HG03460 (cell line): ENCODE data around the gene CDH4.

Experiments used
- ATAC-seq: cut with Tn5 transposase; IDR thresholded peaks from one replicate; pipeline ENCODE4 v1.9.1; 2021; ENCODE audit not compliant: unreplicated experiment

Gene CDH4

DNA sequence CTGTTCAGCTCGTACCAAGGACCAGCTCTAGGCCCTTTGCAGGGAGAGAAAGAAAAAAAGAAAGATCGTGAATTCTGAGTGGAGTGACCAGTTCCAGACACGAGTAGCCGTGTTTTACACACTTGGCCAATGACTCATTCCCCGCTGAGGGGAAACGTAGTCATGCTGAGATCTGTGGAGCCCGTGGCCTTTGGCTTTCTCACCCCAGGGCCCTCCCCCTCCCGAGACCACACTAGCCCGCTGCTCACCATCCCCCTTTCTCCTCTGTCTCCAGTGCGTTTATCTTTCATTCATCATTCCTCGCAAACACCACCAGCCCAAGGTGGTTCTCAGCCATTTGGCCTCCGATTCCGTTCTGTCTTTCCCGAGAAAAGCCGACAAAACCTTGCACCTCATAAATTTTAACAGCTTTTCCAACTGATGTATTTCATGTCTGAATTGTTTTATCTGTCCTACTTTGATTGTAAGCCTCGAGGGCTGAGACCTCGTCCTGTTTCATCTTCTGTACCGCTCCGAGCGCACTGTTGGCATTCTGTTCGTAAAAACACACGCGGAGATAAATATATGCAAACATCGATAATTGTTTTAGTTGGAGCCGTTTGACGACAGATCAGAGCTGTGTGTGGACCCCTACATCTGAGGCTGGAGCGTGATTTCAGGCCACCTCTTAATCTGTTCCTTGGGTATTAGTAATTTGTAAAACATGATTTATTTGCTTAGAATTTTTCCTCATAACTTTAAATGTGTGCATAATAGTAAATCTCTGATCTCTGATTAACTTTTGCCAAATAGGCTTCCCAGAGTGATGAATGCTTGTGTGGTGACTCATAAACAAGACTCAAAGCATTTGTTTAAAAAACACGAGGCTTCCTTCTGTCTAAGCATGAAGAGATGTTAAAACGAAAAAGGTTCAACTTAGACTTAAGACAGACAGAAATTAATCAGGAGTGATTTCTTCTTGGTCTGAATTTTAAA is 336.6 kb downstream of the CDH4 start:
- no peak for ATAC-seq

DNA sequence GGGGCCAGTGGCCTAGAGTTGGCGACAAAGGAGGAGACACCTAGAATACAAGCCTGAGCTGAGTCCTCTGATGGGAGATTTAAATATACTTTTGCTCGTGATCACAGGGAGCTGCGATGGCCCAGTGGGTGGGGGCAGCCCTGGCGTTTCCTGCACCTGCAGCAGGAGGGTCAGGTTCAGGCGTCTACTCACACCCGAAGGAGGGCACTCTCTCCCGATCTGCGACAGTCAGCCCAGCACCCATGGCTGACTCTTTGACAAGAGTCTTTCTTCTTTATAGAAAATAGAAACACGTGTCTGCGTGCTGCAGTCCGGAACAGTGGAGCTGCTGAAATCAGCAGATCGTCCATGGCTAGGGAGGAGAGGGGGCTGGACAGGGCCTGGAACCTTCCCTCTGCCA is 338.2 kb downstream of the CDH4 start:
- no peak for ATAC-seq

DNA sequence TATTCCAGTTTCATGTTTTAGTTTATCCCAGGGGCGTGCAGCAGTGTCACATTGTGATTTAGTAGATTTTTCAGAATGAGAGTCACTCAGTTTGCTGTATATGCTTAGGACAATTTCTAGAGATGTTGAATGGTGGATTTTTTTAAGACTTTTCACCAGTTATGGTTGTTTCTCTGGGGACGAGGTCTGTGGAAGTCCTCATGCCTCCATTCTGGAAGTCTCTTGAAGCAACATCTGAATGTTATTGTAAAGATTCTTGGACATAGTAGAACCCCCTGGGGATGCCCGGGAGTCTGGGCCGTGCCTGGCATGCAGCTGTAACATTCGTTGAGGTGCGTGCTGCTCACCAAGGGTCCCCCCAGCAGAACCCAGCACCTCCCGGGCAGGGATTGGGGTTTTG is 341.5 kb downstream of the CDH4 start:
- no peak for ATAC-seq

DNA sequence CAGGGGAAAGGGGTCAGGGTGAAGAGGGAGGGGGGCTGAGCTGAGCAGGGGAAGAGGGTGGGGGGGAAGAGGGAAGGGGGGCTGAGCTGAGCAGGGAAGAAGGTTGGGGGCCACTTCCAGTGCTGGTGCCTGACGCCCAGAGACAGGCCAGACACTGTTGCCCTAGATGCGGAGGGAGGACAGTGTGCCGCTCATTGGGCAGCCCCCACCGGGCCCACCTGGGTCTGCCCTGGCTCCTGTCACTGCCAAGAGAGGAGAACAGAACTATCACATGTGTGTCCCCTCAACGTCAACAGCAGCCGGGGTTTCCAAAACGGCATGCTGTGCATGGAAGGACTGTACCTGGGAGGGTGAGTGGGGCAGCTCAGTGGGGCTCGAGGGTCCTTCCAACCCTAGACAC is 342.1 kb downstream of the CDH4 start:
- no peak for ATAC-seq

DNA sequence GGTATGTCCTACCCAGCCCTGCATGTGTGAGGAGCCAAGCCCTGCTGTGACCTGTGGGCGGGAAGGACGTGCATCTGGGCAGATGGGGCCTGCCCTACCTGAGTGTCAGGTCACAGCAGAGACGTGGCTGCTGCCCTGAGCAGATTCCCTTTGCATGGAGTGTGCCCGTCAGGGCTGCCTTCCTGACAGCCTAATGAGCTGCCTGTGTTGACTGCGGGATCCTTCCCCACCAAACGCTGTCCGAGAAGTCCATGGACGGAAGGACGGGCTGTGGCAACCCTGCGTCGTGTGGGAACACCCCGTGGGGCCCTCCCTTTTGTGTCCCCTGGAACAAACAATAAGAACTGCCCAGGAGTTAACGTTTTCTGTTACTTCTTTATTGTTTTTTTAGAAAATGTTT is 343.2 kb downstream of the CDH4 start:
- no peak for ATAC-seq

DNA sequence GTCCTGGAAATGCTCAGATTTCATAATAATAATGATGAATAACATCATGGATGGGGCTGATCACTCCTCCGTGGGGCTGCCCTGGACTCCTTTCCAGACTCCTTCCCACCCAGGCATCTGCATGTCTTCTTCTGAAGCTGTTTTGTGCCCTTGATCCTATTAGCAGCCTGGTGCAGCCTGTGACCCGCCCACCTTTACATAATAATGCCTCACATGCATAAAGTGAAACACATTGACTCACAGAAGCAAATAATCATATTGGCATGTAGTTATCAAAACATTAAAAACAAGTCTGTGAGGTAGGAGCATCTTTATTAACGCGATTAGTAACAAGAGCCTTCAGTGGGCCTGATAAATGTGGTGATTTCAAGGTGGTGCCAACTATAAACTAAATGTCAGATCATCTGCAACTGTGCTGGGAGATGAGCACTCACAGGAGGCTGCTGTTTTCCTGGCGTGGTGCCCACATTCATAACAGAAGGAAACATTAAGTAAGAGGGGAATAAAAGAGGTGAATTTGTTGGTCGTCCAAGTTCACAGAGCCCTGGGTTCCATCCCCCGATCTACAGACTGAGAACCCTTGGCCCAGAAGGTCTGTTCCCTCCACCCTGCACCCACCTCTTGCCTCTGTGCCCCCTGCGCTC is 344.7 kb downstream of the CDH4 start:
- ATAC-seq, result no peak

DNA sequence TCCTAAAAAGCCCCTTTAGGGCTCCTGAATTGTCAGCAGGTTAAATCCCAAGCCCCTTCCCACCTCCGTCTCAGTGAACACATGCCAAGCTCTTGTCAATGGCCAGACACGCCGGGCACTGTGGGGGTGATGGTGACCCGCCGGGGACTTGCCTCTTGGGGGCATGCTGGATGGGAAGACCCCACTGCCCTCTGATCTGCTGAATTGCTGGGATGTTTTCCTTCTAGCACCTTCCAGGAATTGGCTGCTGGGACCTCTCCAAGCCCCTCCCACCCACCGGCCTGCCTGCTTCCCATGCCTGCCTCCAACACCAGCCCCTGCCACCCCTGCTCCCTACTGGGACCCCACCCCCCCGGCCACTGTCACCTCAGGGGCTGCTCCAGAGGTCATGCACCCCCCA is 345.9 kb downstream of the CDH4 start:
- ATAC-seq, result no peak

DNA sequence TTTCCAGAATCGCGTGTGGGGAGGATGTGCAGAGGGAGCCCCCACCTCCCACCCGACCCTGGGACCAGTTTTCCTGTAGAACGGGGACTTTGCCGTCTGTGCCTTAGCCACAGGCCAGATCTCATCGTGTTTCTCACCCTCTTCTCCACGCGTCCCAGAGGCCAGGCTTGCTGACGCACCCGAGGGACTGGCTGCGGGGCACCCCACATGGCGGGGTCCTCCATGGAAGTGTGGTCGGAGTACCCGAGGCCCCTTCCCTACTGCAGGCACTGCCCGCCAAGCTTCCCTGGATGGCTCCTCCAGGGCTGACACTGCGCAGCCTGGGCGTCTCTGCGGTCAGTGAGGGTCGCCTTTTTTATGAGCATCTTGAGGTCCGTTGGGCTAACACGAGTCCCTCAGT is 346.5 kb downstream of the CDH4 start:
- ATAC-seq, result no peak

DNA sequence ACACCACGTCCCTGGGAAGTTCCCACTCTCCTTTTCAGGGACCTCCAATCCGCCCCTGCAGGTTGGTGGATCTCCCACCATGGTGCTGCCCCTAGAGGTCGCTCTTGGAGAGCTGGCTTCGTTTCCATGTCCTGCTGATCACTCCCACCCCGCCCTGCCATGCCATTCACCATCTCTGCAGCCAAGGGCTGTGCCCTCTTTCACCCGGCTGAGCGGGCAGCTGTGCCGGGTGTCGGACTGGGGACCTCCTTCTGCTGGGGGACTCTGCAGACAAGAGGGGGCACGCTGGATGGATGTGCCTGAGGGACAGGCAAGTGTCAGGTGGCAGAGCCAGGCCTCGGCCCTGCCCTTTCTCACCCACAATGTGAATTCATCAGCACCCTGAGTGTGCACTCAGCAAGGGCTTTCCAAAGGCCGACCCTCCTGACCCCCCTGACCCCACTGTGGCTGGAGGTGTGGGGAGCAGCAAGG is 347.0 kb downstream of the CDH4 start:
- ATAC-seq, result no peak

DNA sequence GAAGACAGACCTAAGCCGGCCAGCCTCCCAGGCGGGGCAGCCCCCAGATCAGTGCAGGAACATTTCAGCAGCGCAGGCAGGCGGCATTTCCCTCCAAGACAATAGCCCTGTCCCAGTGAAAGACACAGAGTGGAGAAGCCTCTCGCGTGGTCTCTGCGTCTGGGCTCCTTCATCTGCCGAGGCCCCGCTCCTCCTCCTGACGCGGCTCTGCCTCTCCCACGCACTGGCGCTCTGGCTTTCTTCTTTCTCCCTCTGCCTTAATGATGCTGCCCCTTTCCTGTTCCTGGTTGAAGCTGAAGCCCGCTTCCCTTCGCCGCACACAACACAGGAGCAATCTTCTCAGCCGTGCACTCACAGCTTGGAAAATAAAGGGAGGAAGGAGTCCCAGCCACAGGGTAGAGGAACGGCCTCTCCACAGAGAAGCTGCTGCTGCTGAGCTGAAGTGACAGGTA is 347.5 kb downstream of the CDH4 start:
- ATAC-seq, result no peak

DNA sequence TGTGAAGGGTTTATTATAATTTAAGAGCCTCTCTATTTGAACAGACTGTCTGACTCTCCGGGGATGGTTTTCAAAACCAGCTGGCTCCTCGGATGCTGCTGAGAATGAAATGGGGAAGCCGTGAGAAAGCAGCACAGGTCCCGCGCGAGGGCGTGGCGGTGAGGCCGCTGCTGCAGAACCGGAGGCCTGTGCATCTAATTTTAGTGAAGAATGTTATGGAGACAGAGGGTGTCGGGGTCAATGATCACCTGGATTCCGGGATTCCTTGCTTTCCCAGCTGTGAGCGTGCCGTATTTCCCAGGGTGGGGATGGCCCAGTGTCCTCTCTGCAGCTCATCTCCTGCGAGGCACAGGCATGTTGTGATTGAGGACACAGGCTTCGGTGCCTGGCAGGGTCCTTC is 348.0 kb downstream of the CDH4 start:
- no peak for ATAC-seq

DNA sequence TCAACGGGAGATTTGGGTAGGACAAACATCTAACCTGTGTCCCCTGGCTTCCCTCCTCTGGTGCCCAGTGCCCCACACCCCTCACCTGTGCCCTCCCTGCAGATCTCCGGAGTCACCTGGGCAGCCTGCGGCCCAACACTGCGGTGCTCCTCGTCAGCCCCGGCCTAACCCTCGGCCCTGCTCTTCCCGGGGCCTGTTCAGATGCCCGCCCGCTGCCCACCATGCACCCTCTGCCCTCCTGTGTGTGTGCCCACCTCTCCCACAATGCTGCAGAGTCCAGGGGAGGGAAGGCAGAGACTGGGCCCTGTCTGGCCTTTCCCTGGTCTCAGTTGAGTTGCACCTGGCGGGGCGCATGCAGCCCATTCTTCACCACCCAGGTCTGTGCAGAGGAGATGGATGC is 349.3 kb downstream of the CDH4 start:
- ATAC-seq, result no peak

DNA sequence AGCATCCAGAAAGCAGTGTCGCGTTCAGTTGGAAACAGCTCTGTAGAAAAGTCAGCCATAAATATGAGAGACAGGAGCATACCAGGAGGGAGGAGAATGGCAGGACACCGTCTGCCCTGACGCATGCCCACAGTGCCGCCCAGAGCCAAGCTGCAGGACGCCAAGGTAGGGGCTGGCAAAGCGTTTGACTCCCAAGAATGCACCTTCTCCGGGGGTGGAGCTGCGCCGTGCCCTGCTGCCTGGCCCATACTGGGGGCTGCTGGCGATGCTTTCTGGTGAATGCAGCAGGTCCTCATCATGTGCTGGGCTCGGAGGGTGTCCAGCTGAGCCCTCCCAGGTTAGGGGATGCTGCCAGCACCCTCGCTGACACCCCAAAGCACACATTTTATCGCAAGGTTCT is 349.8 kb downstream of the CDH4 start:
- ATAC-seq, result no peak

DNA sequence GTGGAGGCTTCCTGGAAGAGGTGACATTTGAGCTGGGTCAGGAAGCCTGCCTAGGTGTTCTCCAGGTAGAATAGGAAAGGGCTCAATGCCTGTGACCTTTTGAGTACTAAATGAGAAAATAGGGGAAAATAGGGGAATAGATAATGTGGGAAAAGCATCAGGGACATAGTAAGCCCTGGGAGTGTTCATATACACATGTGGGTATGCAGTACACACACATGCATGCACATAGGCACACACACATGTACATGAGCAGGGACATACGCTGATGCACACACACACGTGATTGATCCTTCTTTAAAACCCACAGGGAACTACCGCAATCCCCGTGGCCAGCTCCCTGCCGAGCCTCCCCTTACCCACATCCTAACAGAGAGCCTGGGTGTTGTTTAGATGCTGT is 351.7 kb downstream of the CDH4 start:
- ATAC-seq, result no peak

DNA sequence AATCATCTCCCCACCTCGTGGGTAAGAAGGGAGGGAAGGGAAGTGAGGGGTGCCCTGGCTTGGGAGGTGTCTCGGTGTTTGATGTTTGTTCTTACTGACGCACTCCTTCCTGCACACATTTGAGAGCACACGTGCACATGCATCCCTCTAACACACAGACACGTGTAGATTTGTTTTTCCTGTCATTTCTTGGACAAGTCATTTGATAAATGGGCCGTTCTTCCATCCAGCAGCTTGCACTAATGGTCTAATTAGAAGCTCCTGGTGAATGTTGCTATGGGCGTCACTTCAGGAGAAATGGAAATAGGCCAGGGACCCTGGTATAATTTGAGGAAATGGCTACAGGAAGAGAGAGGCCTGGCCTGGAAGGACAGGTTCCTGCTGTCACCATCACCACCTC is 352.5 kb downstream of the CDH4 start:
- no peak for ATAC-seq

DNA sequence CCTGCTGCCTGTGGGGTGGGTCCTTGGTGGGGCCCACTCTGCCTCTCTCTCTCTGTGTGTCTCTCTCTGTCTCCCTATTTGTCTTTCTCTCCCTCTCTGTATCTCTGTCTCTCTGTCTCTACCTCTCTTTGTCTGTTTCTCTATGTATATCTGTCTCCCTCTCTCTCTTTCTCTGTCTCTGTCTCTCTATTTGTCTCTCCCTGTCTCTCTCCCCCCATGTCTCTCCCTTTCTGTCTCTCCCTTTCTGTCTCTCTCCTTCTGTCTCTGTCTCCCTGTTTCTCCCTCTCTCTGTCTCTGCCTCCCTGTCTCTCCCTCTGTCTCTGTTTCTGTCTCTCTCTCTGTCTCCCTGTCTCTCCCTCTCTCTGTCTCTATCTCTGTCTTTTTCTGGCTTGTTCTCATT is 353.2 kb downstream of the CDH4 start:
- ATAC-seq, result no peak

DNA sequence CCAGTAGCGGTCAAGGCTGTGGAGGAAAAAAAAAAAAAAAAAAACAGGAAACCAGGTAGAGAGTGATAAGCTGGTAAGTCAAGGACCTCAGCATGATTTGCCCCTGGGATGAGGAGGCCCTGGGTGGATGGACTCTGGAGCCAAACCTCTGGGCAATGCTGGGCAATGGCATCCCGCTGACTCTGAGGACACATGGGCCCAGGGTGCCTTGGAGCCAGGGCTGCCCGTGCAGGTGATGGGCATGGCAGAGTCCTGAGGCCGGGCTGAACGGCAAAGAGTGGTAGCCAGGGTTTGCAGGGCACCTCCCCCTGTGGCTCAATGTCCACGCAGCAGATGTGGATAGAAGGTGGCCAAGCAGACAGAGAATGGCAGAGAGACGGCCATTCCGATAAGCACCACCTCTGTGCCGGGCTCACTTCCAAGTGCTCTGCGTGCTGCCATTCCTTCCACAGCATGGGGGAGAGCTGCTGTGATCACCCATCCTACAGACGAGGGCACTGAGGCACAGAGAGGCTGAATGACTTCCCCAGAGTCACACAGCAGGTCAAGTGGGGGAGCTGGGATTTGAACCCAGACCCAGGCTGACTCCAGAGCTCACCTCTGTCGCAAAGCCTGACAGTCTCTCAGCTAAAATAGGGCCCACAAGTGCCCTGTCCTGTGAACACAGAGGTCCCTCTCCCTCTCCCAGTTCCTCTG is 353.9 kb downstream of the CDH4 start:
- no peak for ATAC-seq

DNA sequence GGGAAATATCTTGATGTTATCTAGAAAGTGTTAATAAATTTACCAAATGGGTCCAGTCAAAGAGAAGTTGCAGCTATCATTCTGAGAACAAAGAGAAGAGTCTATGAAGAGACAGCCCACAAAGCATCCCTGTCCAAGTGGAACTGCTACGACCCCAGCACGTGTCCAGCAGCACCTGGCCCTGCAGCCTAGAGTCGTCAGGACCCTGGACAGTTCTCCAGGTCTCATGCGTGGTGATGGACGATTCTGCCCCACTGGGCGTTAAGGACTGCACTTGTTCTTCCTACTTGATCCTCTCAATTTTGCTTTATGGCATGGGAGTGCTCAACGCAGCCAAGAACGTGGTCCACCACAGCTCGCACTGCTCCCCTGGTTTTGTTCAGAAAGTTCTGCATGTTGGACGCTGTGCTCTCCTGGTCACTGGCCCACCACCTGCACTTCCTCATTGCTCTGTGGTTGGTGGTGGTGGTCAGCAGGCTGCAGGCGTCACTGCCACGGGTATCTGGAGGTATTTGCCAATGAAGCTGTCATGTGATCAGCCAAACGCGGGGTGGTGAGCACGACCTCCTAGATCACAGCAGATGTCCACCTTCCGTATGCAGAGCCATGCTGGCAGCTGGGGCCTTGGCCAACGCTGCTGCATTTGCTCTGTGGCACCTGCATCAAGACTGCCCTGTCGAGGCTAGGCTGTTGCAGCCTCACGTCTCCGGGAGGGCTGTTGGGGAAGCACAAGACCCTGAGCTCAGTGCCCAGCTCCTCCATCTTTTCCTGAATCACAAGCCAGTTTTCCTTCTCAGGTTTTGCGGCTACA is 356.4 kb downstream of the CDH4 start:
- ATAC-seq, result no peak

DNA sequence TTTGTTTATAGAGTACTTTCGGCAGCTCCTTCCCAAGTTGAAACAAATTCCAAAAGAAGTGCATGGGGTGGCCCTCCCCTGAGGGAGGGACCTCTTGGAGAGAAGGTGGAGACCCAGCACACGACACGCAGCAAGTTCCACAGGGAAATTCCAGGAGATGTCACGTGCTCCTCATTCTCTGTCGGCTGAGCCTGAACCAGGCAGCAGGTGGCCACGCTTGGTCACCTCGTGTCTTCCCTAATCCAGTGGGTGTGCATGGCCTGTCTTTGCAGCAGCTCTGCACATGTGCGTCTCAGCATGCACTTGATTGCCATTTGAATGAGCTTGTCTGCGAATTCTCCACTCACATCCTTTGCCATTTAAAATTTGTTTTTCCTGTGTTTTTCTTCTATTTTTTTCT is 357.4 kb downstream of the CDH4 start:
- ATAC-seq, result no peak

DNA sequence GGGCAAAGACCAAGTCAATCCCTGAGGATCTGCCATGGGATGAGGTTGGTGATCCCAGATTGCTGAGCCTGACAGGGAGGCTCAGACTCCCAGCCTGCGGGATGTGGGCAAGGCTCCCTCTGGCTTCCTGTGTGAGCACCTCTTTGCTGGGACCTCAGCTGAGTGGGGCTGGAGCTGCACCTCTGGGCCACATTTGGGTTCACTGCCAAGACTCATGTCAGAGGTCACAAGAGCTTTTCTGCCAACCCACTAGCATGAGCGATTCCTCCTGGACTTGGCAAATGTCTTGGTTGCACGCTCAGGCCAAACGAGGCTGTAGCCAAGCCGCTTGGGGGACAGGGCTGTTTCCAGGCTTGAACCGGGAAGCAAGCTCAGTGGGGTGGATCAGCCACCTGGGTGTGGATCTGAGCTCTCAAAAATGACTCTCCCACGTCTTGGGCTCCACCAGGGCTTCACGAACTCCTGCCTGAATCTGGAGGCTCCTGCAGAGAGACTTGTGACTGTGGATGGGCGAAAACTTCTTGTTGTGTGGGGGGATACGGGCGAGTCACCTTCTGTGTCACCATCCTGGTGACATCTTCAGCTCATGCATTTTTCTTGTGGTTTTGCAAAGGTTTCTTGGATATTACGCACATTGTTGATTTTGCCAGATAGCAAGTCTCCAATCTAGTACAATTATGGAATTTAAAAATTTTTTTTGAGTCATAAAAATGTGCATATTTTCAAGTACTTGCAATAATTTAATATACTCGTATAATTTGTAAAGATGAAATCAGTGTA is 359.5 kb downstream of the CDH4 start:
- no peak for ATAC-seq
